Prostate gland (tissue), 2 donors: ENCODE results near the gene SPRR5.

Experiments
- CTCF ChIP-seq, 4 experiments: fragments of 200-600 bp in 2 of 4; fragments of 450-650 bp in 2 of 4; sonication (generic) in 2 of 4; IDR thresholded peaks; 1 replicate in 3 of 4; 2 replicates in 1 of 4; pipeline ENCODE4 v1.5.1; 2016 to 2019; ENCODE audit warnings: antibody characterized with exemption in 4 of 4, mild to moderate bottlenecking in 2 of 4, moderate library complexity in 2 of 4
- POLR2A ChIP-seq: fragments of 450-650 bp; IDR thresholded peaks from one replicate; pipeline ENCODE4 v1.6.1; 2016; ENCODE audit warnings: antibody characterized with exemption, mild to moderate bottlenecking
- POLR2AphosphoS5 ChIP-seq: sonication (generic); formaldehyde crosslinking; IDR thresholded peaks from one replicate; pipeline ENCODE4 v1.6.1; 2017; ENCODE audit warnings: antibody characterized with exemption

GRCh38 chr1:152961226-152961891 is 14.4 kb downstream of the SPRR5 start:
- no peak for TF ChIP-seq POLR2AphosphoS5
- TF ChIP-seq POLR2A, result no peak
- TF ChIP-seq CTCF (IDR thresholded peaks at IDR 0.05), result no peak
